GM15510 (cell line): ENCODE results near the gene NDST4.

Experiments
- POLR2A ChIP-seq: IDR thresholded peaks from 3 replicates; pipeline ENCODE4 v1.6.1; 2011; ENCODE audit warnings: borderline replicate concordance; ENCODE audit not compliant: insufficient read length; ENCODE audit errors: extremely low read depth

The NDST4 gene

DNA sequence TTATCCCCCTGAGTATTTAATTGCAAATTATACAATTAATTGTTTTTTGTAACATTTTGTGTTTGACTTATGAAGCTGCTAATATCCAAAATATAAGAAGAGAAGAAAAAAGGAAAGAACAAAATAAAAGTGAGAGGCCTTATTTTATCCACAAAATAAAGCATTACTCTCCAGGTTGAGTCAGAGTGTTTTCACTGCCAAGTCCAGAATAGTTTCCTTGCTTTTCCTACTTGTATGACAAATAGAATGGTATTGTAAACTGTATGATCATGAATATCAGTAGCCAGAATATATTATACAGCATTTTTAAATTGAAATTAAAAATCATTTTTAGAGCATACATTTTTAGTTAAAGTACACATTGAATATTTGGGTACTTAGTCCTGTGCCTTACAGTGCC is 237.8 kb downstream of the NDST4 start:
- TF ChIP-seq POLR2A = no peak

GRCh38 chr4:114874321-114874720 is 239.1 kb downstream of the NDST4 start:
- TF ChIP-seq POLR2A = no peak

DNA sequence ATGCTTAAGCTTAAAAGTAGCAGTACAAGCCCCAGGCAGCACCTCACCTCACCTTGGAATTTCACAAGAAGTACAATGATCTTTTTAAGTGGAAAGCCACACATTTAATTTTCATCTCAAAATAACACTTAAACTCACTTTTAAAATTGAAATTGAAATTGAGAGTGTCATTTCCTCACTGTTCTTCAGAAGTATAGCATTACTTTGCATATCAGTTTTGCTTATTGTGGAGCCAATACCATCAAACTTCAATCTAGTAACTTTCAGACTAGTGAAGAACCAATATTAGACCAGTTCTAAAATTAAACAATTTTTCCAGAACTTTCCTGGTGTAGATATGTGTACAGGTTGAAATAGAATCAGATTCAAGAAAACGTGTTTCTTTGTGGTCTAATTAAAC is 242.4 kb downstream of the NDST4 start:
- no peak for TF ChIP-seq POLR2A

DNA sequence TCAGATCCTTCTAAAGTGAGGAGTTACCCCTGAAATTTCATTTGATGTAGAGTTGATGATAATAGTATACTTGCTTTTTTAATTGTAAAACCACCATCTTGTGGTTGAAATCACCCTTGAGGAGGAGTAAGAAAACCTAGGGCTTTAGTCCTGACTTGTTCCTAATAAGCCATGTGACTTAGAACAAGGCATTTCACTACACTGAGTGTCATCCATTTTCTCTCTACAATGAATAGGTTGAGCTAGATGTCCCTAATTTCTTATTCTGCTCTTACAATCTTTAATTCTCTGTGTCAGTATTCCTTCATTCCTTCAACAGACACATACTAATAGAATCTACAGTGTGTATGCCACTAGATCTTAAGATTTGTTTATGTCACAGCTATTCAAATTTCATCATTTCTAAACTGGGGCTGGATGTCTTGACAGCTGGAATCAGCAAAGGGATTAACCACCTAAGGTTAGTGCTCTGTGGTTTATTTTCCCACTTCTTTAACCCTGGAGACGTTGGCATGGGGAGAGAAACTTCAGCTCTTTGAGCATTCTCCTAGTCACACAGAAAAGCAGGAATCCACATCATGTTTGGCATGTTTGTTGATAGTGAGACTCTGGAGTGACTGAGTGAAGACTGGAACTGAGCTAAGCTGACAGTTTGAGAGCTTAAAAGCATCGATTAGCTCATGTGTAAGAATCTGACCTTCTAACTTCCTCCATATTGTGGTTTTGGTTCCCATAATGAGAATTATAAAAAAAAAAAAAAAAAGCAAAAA is 246.3 kb downstream of the NDST4 start:
- TF ChIP-seq POLR2A = no peak

- TF ChIP-seq POLR2A = no peak
Observed at GRCh38 chr4:114864060-114864459, 249.4 kb downstream of the NDST4 start.

GRCh38 chr4:114860786-114861185 is 252.6 kb downstream of the NDST4 start:
- no peak for TF ChIP-seq POLR2A

DNA sequence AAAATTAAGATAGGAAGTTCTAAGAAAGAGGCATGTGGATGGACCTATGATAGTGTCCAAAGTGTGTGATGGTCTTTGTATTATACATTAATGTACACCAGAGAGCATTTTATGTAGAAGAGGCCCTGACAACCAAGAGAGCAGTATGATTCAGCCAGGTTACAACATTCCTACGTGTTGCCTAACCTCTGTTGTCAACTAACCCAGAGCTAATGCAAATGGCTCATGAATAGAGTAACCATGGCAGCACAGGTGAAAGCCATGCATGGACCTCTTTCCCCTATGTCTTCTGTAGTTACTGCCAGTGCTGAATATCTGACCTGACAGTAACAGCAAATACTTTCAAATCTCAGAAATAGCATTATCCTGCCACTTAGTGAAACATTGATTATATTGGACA is 255.6 kb downstream of the NDST4 start:
- no peak for TF ChIP-seq POLR2A

- no peak for TF ChIP-seq POLR2A
Observed at GRCh38 chr4:114839986-114840385, 273.4 kb downstream of the NDST4 start.

- no peak for TF ChIP-seq POLR2A
Observed at GRCh38 chr4:114830628-114831027, 282.8 kb downstream of the NDST4 start.

- TF ChIP-seq POLR2A = no peak
Observed at GRCh38 chr4:114827651-114828050, 285.8 kb downstream of the NDST4 start.

DNA sequence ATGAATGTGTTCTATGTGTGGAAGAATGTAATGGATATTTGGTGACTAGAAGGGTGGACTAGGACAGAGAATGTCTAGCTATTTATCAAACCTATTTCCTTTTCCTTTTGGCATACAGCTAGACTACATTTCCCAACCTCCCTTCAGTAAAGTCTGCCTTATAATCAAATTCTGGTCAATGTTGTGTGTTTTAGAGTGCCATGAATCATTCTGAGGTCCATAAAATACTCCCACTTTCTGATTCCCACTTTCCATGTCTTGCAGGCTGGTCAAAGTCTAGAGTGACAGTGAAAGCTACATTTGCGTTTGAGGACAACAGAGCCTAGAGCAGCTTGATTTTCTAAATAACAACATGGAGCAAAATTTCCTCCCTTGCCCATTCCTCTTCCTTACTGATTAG is 297.7 kb downstream of the NDST4 start:
- TF ChIP-seq POLR2A = no peak

DNA sequence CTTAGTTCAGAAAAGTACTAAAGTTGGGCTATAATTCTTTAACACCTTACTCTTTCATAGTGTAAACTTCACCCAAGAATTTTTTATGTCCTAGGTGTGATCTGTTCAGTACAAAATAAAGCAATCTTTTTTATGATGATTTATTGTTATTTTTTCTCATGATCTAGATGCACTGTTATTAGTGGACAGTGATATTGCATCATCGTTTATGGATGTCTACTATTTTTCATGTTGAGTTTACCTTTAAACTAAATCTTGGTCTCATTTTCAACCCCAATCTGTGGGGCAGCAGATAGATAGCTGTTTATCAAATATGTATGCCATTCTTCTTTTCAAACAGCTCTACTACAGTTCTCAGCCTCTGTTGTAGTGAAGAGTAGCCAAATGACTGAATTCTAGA is 299.5 kb downstream of the NDST4 start:
- no peak for TF ChIP-seq POLR2A

GRCh38 chr4:114811564-114812301 is 301.7 kb downstream of the NDST4 start:
- no peak for TF ChIP-seq POLR2A

DNA sequence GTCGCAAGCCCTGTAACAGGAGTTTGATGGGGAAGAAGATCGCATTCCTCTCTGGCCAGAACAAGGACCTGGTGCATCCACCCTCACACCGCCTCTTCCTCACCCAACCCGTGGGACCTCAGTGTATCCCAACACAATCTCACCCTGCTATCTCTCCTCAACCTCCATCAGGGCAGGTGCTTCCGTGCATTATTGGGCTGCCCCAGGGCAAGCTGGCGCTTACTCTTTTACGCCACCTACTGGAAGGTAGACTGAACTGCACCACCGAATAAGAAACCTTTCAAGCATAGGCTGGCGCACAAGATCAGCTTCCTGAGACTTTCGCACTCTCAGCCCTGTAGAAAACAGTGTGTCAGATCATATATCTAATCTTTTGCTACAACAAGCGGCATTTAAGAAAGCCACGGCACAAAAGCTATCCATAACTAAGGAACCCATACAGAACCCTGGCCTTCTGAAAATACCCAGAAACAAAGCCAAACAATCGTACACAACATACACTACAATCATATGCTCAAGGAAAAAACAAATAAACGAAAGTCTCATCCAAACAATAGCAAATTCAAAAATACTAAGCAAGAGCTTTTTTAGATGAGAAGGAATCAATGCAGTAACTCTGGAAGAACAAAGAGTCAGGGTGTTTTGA is 305.5 kb downstream of the NDST4 start:
- no peak for TF ChIP-seq POLR2A

GRCh38 chr4:114807357-114807756 is 306.1 kb downstream of the NDST4 start:
- no peak for TF ChIP-seq POLR2A
